Measurements from ENCODE around the gene ZBTB44.
"Not testable (repeated sequence)": the region's sequence is repeated elsewhere in the genome, so short reads cannot be mapped to it uniquely, and the experiment has no call there.

Gene ZBTB44

DNA sequence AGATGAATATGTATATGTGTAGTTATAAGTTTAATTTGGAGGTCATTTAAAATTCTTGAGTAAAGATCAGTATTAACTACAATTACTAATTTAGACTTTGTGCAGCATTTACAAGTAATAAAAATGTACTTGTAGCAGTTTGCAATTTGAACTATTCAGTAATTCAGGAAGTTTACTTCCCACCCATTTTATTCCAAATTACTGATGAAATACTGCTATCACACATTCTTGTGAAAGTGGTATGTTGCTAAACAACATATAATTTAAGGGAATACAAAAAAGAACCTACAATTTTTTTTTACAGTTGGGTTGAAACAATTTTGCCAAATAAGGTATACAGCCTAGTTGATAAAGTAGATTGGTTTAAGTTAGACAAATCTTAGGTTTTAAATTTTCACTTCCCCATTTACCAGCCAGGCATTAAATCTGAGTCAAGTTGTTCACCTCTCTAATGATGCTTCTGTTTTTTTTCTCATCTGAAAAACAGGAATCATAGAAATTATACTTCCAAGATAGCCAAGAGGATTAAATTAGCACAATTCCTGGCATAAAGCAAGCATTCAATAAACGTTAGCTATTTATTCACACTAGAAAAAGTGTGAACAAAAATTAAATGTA lies 45.3 kb downstream of the ZBTB44 start:
- no peak for DNase-seq (ENCODE audit: low read depth)
- H3K4me3 ChIP-seq (ENCODE audit: low read depth, low read length) = no peak overlapping the region
- TF ChIP-seq, protein P1, sequence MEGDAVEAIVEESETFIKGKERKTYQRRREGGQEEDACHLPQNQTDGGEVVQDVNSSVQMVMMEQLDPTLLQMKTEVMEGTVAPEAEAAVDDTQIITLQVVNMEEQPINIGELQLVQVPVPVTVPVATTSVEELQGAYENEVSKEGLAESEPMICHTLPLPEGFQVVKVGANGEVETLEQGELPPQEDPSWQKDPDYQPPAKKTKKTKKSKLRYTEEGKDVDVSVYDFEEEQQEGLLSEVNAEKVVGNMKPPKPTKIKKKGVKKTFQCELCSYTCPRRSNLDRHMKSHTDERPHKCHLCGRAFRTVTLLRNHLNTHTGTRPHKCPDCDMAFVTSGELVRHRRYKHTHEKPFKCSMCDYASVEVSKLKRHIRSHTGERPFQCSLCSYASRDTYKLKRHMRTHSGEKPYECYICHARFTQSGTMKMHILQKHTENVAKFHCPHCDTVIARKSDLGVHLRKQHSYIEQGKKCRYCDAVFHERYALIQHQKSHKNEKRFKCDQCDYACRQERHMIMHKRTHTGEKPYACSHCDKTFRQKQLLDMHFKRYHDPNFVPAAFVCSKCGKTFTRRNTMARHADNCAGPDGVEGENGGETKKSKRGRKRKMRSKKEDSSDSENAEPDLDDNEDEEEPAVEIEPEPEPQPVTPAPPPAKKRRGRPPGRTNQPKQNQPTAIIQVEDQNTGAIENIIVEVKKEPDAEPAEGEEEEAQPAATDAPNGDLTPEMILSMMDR (conservative IDR thresholded peaks at IDR 0.05; ENCODE audit: low read depth, low read length) = no peak

DNA sequence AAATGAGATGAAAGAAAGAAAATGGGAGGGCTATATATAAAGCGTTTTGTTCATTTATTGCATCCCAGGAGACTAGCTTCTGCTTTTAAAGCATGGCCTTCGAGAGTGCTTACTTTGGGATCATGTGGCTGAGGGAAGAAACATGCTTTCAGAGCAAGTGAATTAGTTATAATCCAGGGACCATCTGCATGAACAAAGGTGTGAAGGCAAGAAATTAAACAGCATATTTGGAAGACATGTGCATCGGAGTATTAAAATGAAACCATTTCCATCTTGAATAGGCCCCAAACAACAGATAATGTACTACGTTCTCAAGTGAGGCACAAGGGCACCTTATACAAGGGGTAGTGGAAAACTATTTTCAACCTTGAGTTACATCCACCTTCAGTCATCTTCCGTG lies 51.4 kb downstream of the ZBTB44 start:
- TF ChIP-seq, protein P1 (conservative IDR thresholded peaks at IDR 0.05; ENCODE audit: low read depth, low read length) = no peak
- DNase-seq (ENCODE audit: low read depth) = no peak
- no peak overlapping the region for H3K4me3 ChIP-seq (ENCODE audit: low read depth, low read length)

DNA sequence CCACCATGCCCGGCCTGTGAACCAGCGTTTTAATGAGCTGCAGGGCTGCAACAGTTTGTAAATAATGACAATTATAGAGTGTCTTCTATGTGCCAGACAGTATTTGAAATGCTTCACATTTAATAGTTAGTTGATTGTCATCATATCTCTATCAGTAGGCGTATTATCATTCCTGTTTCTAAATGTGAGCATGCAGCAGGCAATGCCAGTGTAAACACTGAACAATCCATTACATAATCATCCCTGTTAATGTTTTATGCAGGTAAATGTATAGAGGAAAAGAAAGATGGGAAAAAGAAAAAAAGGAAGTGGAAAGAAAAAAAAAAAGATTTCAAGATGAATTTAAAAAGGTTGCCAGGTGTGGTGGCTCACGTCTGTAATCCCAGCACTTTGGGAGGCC lies 52.3 kb downstream of the ZBTB44 start:
- TF ChIP-seq, protein P1 (conservative IDR thresholded peaks at IDR 0.05; ENCODE audit: low read depth, low read length) = no peak
- DNase-seq (ENCODE audit: low read depth) = no peak
- no peak overlapping the region for H3K4me3 ChIP-seq (ENCODE audit: low read depth, low read length)

DNA sequence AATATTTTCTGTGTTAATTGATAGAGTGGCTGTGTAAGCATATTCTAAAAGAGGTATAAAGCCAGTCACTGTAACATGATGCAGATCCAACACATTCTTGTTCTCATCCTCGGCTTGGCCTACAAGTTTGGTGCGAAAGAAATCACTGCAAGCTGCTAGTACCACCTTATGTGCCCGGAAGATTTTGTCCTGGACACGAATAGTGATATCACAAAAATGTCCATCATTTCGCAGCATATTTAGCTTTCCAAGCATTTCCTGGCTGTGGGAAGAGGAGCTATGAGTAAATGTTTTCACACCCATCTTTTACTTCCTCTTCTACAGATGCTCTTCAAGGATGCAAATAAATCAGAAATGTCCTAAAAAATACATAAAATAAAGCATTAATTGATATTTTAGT lies 53.1 kb downstream of the ZBTB44 start:
- no peak overlapping the region for H3K4me3 ChIP-seq (ENCODE audit: low read depth, low read length)
- no peak for DNase-seq (ENCODE audit: low read depth)
- TF ChIP-seq, protein P1 (conservative IDR thresholded peaks at IDR 0.05; ENCODE audit: low read depth, low read length) = no peak

DNA sequence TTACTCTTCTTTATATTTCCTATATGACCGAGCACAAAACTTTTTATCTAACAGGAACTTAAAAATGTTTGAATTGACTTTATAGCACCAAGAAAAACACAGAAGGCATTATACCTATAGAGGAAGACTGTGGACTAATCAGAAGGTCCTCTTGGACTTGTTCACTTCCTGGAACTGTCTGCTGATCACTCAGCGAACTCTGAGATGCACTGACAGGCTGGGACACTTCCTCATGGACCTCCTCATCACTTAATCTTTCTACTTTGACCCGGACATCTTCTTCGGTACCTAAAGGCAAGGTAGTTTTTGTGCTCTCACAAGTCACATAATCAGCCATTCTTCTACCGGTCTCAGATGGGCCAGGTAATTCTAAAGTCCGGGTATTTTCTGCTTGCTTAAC lies 54.0 kb downstream of the ZBTB44 start:
- TF ChIP-seq, protein P1 (conservative IDR thresholded peaks at IDR 0.05; ENCODE audit: low read depth, low read length) = no peak
- H3K4me3 ChIP-seq (ENCODE audit: low read depth, low read length) = no peak overlapping the region
- DNase-seq (ENCODE audit: low read depth) = no peak

DNA sequence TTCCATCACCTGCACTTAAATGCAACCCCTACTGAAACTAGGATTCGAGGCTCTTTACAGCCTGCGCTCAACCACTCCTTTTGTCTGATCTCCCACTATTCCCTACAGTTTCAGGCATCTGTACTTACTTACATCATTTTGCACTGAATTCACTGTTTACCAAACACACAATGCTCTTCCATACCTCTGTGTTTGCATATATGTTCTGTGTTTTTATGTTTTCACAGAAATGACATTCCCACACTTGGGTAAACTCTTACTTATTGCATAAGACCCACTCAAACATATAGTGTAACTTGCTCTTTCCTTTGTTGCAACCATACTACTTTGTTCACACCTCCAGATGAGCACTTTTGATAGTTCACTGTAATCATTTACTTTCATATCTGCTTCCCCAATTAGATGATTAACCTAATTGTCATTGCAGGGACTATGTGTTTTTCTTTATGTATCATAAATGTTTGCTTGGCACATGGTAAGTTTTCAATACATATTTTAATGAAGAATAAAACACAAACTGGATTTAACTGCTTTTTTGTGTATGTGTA lies 54.6 kb downstream of the ZBTB44 start:
- DNase-seq (ENCODE audit: low read depth) = no peak
- H3K4me3 ChIP-seq (ENCODE audit: low read depth, low read length) = no peak overlapping the region
- TF ChIP-seq, protein P1 (conservative IDR thresholded peaks at IDR 0.05; ENCODE audit: low read depth, low read length) = no peak

DNA sequence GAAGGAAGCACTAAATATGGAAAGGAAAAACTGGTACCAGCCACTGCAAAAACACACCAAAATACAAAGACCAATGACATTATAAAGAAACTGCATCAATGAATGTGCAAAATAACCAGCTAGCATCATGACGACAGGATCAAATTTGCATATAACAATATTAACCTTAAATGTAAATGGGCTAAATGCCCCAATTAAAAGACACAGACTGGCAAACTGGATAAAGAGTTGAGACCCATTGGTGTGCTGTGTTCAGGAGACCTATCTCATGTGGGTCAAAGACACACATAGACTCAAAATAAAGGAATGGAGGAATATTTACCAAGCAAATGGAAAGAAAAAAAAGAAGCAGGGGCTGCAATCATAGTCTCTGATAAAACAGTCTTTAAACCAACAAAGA lies 63.0 kb downstream of the ZBTB44 start:
- peak; percentile 9 for DNase-seq (ENCODE audit: low read depth)
- H3K4me3 ChIP-seq (ENCODE audit: low read depth, low read length) = not testable (repeated sequence)

DNA sequence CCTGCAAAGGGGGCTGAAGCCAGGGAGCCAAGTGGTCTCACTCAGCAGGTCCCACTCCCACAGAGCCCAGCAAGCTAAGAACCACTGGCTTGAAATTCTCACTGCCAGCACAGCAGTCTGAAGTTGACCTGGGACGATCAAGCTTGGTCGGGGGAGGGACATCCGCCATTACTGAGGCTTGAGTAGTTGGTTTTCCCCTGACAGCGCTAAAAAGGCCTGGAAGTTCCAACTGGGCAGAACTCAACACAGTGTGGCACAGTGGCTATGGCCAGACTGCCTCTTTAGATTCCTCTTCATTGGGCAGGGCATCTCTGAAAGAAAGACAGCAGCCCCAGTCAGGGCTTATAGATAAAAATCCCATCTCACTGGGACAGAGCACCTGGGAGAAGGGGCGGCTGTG lies 64.8 kb downstream of the ZBTB44 start:
- not testable (repeated sequence) for DNase-seq (ENCODE audit: low read depth); H3K4me3 ChIP-seq (ENCODE audit: low read depth, low read length)
